ENCODE measurements around the gene PCGF3.

The PCGF3 gene

DNA sequence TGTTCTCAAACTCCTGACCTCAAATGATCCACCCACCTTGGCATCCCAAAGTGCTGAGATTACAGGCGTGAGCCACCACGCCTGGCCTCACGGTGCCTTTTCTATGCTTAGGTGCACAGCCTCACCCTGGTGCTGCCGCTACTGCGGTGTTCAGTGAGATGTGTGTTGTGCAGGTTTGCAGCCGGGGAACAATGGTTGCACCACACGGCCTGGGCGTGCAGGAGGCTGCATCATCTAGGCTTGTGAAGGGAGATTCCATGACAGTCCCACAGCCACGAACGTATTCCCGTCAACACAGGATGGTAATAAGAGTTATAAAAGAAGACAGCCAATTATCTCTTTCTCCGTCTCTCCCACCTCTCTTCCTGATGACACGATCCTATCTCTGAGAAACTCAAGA lies 98.3 kb downstream of the PCGF3 start:
- H3K4me1 ChIP-seq (ENCODE audit: control insufficient read depth, insufficient read depth, low read length): no peaks in the 10 kb centered on the region
- ChIA-PET CTCF (no interaction called here), POLR2A (no interaction called here)
- H3K9me3 ChIP-seq (ENCODE audit: control insufficient read depth, insufficient read depth, low read depth, low read length): no peaks in the 10 kb centered on the region
- no peak overlapping the region for H3K27ac ChIP-seq (ENCODE audit: extremely low read depth, low read depth, low read length)
- H3K4me3 ChIP-seq (ENCODE audit: low read depth, low read length): no peak overlapping the region
- H3K36me3 ChIP-seq (ENCODE audit: control insufficient read depth in 2 of 2, insufficient read depth in 1 of 2, low read length in 2 of 2): no peaks in the 10 kb centered on the region
- TF ChIP-seq ZNF623 (tag by site-specific recombination; IDR thresholded peaks at IDR 0.05) (no peak), ZNF112 (tag by site-specific recombination; IDR thresholded peaks at IDR 0.05) (no peak), ZNF792 (tag by site-specific recombination; IDR thresholded peaks at IDR 0.05) (no peak), MEIS1 (CRISPR knock-in tag; IDR thresholded peaks at IDR 0.05; ENCODE audit: borderline replicate concordance) (no peak), ZNF350 (tag by site-specific recombination; IDR thresholded peaks at IDR 0.05) (no peak), ZNF530 (tag by site-specific recombination; IDR thresholded peaks at IDR 0.05; ENCODE audit: low read depth) (no peak)

DNA sequence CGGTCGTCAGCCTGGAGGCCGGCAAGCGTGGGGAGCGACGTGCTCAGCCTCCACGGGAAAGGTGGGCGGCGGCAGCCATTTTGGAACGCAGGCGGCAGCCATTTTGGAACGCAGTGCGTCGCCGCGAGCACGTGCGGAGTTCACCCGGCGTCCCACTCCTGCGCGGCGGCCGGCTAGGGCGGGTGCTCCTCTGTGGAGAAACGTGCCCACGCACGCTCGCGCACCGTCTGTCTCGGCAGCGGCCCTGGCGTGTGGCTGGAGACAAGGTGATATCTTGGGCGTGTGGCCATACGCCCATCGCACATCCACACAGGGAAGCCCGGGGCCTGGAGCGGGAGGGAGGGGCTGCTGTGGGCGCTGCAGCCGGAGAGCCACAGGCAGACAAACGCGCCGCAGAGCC lies 99.2 kb downstream of the PCGF3 start:
- no peaks in the 10 kb centered on the region for H3K4me1 ChIP-seq (ENCODE audit: control insufficient read depth, insufficient read depth, low read length)
- no peak overlapping the region for H3K27ac ChIP-seq (ENCODE audit: extremely low read depth, low read depth, low read length)
- H3K4me3 ChIP-seq (ENCODE audit: low read depth, low read length): no peak overlapping the region
- ChIA-PET POLR2A (no interaction called here), CTCF (no interaction called here)
- no peaks in the 10 kb centered on the region for H3K36me3 ChIP-seq (ENCODE audit: control insufficient read depth in 2 of 2, insufficient read depth in 1 of 2, low read length in 2 of 2)
- TF ChIP-seq TCF7L2 (IDR thresholded peaks at IDR 0.05; ENCODE audit: borderline replicate concordance, low read depth, low read length) (no peak), FEZF1 (tag by site-specific recombination; IDR thresholded peaks at IDR 0.05) (no peak), SP2 (tag by site-specific recombination; IDR thresholded peaks at IDR 0.05) (no peak), ZNF169 (tag by site-specific recombination; IDR thresholded peaks at IDR 0.05) (no peak), ZNF529 (tag by site-specific recombination; IDR thresholded peaks at IDR 0.05; ENCODE audit: insufficient replicate concordance) (no peak), ZNF76 (tag by site-specific recombination; IDR thresholded peaks at IDR 0.05; ENCODE audit: borderline replicate concordance, low read depth) (no peak), ZNF341 (tag by site-specific recombination; IDR thresholded peaks at IDR 0.05; ENCODE audit: low read depth) (no peak), WT1 (tag by site-specific recombination; IDR thresholded peaks at IDR 0.05) (no peak), ZNF514 (tag by site-specific recombination; IDR thresholded peaks at IDR 0.05) (no peak), ZNF792 (tag by site-specific recombination; IDR thresholded peaks at IDR 0.05) (no peak), ZNF600 (tag by site-specific recombination; IDR thresholded peaks at IDR 0.05) (no peak), SALL2 (tag by site-specific recombination; IDR thresholded peaks at IDR 0.05; ENCODE audit: borderline replicate concordance) (no peak), KLF7 (tag by site-specific recombination; IDR thresholded peaks at IDR 0.05; ENCODE audit: borderline replicate concordance) (no peak), ZNF660 (tag by site-specific recombination; IDR thresholded peaks at IDR 0.05) (no peak), ZNF654 (tag by site-specific recombination; IDR thresholded peaks at IDR 0.05; ENCODE audit: low read depth) (no peak)
- TF ChIP-seq, protein P1, sequence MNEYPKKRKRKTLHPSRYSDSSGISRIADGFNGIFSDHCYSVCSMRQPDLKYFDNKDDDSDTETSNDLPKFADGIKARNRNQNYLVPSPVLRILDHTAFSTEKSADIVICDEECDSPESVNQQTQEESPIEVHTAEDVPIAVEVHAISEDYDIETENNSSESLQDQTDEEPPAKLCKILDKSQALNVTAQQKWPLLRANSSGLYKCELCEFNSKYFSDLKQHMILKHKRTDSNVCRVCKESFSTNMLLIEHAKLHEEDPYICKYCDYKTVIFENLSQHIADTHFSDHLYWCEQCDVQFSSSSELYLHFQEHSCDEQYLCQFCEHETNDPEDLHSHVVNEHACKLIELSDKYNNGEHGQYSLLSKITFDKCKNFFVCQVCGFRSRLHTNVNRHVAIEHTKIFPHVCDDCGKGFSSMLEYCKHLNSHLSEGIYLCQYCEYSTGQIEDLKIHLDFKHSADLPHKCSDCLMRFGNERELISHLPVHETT (tag by site-specific recombination; IDR thresholded peaks at IDR 0.05): no peak
- TF ChIP-seq, protein P2, sequence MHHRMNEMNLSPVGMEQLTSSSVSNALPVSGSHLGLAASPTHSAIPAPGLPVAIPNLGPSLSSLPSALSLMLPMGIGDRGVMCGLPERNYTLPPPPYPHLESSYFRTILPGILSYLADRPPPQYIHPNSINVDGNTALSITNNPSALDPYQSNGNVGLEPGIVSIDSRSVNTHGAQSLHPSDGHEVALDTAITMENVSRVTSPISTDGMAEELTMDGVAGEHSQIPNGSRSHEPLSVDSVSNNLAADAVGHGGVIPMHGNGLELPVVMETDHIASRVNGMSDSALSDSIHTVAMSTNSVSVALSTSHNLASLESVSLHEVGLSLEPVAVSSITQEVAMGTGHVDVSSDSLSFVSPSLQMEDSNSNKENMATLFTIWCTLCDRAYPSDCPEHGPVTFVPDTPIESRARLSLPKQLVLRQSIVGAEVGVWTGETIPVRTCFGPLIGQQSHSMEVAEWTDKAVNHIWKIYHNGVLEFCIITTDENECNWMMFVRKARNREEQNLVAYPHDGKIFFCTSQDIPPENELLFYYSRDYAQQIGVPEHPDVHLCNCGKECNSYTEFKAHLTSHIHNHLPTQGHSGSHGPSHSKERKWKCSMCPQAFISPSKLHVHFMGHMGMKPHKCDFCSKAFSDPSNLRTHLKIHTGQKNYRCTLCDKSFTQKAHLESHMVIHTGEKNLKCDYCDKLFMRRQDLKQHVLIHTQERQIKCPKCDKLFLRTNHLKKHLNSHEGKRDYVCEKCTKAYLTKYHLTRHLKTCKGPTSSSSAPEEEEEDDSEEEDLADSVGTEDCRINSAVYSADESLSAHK (tag by site-specific recombination; IDR thresholded peaks at IDR 0.05): no peak
- TF ChIP-seq, protein P3, sequence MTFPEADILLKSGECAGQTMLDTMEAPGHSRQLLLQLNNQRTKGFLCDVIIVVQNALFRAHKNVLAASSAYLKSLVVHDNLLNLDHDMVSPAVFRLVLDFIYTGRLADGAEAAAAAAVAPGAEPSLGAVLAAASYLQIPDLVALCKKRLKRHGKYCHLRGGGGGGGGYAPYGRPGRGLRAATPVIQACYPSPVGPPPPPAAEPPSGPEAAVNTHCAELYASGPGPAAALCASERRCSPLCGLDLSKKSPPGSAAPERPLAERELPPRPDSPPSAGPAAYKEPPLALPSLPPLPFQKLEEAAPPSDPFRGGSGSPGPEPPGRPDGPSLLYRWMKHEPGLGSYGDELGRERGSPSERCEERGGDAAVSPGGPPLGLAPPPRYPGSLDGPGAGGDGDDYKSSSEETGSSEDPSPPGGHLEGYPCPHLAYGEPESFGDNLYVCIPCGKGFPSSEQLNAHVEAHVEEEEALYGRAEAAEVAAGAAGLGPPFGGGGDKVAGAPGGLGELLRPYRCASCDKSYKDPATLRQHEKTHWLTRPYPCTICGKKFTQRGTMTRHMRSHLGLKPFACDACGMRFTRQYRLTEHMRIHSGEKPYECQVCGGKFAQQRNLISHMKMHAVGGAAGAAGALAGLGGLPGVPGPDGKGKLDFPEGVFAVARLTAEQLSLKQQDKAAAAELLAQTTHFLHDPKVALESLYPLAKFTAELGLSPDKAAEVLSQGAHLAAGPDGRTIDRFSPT (tag by site-specific recombination; IDR thresholded peaks at IDR 0.05): no peak
- TF ChIP-seq, protein P4, sequence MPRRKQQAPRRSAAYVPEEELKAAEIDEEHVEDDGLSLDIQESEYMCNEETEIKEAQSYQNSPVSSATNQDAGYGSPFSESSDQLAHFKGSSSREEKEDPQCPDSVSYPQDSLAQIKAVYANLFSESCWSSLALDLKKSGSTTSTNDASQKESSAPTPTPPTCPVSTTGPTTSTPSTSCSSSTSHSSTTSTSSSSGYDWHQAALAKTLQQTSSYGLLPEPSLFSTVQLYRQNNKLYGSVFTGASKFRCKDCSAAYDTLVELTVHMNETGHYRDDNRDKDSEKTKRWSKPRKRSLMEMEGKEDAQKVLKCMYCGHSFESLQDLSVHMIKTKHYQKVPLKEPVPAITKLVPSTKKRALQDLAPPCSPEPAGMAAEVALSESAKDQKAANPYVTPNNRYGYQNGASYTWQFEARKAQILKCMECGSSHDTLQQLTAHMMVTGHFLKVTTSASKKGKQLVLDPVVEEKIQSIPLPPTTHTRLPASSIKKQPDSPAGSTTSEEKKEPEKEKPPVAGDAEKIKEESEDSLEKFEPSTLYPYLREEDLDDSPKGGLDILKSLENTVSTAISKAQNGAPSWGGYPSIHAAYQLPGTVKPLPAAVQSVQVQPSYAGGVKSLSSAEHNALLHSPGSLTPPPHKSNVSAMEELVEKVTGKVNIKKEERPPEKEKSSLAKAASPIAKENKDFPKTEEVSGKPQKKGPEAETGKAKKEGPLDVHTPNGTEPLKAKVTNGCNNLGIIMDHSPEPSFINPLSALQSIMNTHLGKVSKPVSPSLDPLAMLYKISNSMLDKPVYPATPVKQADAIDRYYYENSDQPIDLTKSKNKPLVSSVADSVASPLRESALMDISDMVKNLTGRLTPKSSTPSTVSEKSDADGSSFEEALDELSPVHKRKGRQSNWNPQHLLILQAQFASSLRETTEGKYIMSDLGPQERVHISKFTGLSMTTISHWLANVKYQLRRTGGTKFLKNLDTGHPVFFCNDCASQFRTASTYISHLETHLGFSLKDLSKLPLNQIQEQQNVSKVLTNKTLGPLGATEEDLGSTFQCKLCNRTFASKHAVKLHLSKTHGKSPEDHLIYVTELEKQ (tag by site-specific recombination; IDR thresholded peaks at IDR 0.05; ENCODE audit: borderline replicate concordance): no peak
- no peaks in the 10 kb centered on the region for H3K9me3 ChIP-seq (ENCODE audit: control insufficient read depth, insufficient read depth, low read depth, low read length)
